Measurements from ENCODE around the gene SORBS2. TPM values are rescaled to one million over a fixed set of nuclear protein-coding genes. Genes with fewer than 3 reads are reported as not detected.

SORBS2 gene
- total RNA-seq, 1 donor from 2014 or later, result 18.8 TPM

DNA sequence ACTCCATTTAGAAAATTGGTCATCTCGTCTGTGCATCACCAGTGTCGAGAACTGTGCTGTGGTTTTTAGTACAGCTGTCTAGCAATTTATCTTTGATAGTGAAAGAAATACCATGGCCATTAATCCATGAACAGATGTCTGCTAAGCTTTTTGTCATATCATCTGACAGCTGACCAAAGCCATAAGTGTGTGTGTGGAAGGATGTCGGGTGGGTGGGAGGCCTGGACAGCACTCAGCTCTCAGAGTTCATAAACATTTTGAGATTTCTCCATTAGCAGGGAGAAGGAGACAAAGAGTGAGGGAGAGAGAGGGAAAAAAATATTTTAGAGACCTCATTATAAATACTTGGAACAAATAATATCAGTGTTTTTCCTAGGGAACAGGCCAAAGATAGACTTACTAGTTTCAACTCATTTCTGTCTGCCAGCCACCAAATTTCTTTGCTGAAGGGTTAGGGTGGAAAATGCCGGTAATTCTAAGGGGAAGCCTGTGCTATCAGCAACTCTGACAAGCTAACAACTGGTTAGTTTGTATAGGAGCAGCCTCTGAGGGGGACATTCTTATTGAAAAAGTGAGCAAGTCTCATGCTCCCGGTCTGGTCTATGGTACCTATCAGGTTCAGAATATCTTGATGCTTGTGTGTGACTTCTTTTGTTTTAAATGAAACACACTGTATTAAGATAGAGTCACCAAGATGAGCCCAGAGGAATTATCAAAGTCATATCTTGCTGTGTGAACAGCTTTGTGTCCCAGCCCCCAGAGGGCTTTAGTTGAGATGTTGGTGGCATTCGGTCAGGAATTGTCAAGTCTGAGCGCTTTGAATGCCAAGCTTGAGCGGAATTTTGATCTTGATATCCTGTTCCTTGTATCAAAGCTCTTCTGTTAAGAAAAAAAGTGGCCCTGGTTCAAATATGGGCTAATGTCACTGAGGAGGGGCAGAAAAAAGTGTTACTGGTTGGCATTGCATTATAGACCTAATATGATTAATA lies 234.7 kb downstream of the SORBS2 start:
- DNase-seq (ENCODE audit: low read depth), result no peak
- TF ChIP-seq, protein P1, sequence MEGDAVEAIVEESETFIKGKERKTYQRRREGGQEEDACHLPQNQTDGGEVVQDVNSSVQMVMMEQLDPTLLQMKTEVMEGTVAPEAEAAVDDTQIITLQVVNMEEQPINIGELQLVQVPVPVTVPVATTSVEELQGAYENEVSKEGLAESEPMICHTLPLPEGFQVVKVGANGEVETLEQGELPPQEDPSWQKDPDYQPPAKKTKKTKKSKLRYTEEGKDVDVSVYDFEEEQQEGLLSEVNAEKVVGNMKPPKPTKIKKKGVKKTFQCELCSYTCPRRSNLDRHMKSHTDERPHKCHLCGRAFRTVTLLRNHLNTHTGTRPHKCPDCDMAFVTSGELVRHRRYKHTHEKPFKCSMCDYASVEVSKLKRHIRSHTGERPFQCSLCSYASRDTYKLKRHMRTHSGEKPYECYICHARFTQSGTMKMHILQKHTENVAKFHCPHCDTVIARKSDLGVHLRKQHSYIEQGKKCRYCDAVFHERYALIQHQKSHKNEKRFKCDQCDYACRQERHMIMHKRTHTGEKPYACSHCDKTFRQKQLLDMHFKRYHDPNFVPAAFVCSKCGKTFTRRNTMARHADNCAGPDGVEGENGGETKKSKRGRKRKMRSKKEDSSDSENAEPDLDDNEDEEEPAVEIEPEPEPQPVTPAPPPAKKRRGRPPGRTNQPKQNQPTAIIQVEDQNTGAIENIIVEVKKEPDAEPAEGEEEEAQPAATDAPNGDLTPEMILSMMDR (IDR thresholded peaks at IDR 0.05; ENCODE audit: insufficient read depth, low read length, poor library complexity, severe bottlenecking), result no peak
- no peaks in the 10 kb centered on the region for H3K36me3 ChIP-seq (ENCODE audit: control insufficient read depth, insufficient read depth, low read length)
- H3K27me3 ChIP-seq (ENCODE audit: control insufficient read depth, insufficient read depth, low read length), result no peaks in the 10 kb centered on the region
- H3K4me3 ChIP-seq (ENCODE audit: low read depth, low read length), result no peak overlapping the region

DNA sequence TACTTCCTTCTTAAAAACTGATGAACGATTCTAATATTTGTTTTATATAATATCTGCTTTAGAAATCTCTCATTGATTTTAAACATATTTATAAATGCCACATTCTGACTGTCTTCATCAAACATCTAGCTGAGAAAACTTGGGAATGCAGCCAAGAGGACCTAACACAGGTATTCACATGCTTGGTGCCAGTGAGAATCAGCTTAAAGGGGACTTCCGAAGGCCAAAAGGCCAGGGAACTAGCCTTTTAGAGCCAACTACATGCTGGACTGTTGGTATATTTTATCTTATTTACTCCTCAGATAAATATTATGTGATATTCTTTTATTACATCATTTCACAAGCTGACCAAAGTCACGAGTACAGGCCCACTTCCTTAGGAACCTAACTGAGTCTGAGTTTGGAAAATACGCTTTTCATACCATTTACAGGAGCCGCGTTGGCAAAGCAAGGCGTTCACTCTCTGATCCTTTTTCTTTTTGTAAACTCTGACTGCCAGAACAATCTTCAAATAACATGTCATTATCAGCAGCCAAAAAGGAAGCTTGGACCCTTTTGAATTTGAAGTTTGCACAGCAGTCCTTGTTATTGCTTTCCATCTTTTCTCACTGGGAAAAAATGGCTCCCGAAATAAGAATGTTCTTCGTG lies 235.6 kb downstream of the SORBS2 start:
- TF ChIP-seq, protein P1 (IDR thresholded peaks at IDR 0.05; ENCODE audit: insufficient read depth, low read length, poor library complexity, severe bottlenecking), result no peak
- no peaks in the 10 kb centered on the region for H3K36me3 ChIP-seq (ENCODE audit: control insufficient read depth, insufficient read depth, low read length)

DNA sequence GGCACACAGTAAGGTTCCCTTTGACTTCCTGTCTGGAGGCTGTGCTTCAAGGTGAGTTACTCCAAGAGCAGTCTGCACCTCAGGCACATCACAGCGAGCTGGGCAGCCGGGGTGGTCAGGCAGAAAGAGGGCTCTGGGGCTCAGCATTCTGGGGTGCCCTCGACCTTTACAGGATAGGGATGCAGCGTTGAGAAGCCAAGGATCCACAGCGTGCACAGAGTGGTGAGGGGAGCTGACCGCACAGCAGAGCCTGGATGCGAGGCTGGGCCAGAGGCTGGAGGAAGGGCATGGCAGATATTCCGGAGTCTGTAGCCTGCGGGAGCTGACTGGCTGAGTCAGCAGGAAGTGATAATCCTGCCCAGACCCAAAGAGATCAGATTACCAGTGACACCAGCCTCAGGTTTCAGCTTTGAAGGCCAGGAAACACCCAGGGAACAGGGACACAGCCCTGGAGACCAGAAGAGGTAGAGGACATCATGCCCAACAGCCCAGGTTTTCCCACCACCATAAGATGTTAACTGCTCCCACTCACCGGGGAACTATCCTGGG lies 238.3 kb downstream of the SORBS2 start:
- TF ChIP-seq, protein P1 (IDR thresholded peaks at IDR 0.05; ENCODE audit: insufficient read depth, low read length, poor library complexity, severe bottlenecking), result no peak
- peak; percentile 51 for DNase-seq (ENCODE audit: low read depth)
- H3K27me3 ChIP-seq (ENCODE audit: control insufficient read depth, insufficient read depth, low read length), result no peaks in the 10 kb centered on the region
- no peak overlapping the region for H3K4me3 ChIP-seq (ENCODE audit: low read depth, low read length)
- H3K36me3 ChIP-seq (ENCODE audit: control insufficient read depth, insufficient read depth, low read length), result no peaks in the 10 kb centered on the region

More for the DNA sequence above, 235.6 kb downstream of the SORBS2 start:
- DNase-seq (ENCODE audit: low read depth), result no peak
- Histone ChIP-seq H3K27me3 (ENCODE audit: control insufficient read depth, insufficient read depth, low read length) (no peaks in the 10 kb centered on the region), H3K4me3 (ENCODE audit: low read depth, low read length) (no peak overlapping the region)

DNA sequence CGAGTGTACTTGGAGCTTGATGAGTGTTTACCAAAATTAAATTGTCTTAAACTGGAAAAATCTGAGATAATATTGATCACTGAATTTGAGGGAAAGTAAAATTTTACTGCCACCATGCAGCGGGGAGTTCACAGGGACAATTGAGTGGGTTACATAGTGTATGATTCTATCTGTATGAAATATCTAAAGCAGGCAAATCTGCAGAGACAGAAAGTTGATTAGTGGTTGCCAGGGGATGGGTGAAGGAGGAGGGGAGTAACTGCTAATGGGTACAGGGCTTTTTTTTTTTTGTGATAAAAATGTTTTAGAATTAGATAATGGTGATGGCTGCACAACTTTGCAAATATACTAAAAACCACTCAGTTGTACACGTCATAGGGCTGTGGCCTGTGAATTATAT lies 241.3 kb downstream of the SORBS2 start:
- no peak for DNase-seq (ENCODE audit: low read depth)
- H3K36me3 ChIP-seq (ENCODE audit: control insufficient read depth, insufficient read depth, low read length), result no peaks in the 10 kb centered on the region
- TF ChIP-seq, protein P1 (IDR thresholded peaks at IDR 0.05; ENCODE audit: insufficient read depth, low read length, poor library complexity, severe bottlenecking), result no peak
- H3K27me3 ChIP-seq (ENCODE audit: control insufficient read depth, insufficient read depth, low read length), result no peaks in the 10 kb centered on the region
- H3K4me3 ChIP-seq (ENCODE audit: low read depth, low read length), result no peak overlapping the region

DNA sequence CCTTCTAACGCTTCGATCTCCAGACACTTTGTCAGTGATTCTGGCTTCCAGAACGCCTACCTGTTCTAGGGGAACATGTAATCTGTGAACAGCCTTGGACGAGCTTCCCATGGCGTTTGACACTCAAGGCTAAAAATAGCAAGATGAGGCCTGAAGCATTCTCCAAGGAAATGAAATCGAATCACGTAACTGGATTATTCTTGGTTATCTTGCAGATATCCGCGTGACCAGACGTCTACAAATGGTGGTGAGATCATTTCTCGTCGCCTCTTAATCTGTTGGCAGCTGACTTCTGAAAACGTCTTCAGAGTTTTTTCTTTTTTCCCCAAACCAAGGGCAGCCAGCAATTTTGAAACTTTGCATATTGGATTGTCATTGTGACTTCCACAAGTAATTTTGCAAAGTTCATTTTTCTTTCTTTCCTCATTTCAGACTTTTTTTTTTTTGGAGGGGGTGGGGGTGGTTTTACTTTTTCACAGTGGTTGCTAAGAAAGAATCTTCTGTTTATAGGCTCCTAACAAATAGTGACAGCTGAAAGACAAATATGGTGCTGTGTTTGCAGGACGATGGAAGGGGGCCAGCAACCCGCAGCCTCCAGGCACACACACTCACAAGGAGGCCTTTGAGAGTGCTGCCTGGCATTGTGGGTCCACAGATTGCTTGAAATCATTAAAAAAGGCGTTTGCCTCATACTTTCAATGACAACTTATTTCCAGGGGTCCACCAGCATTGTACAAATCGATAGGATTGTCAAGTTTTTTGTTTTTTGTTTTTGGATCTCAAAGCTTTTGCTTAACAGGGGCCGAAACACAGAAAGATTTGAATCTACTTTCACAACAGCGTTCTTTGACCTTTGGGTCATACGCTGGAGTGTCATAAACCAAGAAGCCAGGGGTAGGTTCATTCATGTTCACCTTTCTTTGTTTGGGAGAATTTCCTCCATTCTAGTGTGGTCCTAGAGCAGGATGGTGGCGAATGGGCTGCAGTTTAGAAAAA lies 244.3 kb downstream of the SORBS2 start:
- TF ChIP-seq, protein P1 (IDR thresholded peaks at IDR 0.05; ENCODE audit: insufficient read depth, low read length, poor library complexity, severe bottlenecking), result no peak

More for the DNA sequence above, 244.3 kb downstream of the SORBS2 start:
- H3K4me3 ChIP-seq (ENCODE audit: low read depth, low read length), result no peak overlapping the region
- no peaks in the 10 kb centered on the region for H3K27me3 ChIP-seq (ENCODE audit: control insufficient read depth, insufficient read depth, low read length)
- no peak for DNase-seq (ENCODE audit: low read depth)
- no peaks in the 10 kb centered on the region for H3K36me3 ChIP-seq (ENCODE audit: control insufficient read depth, insufficient read depth, low read length)
